ENCODE data around the gene ZBTB37.

The ZBTB37 gene

GRCh38 chr1:173948594-173948993 lies 80.4 kb downstream of the ZBTB37 start:
- H3K4me3 ChIP-seq (replicated peaks; ENCODE audit: low read depth, low read length) = no peak overlapping the region
- no peak for TF ChIP-seq CTCF (IDR thresholded peaks at IDR 0.05; ENCODE audit: low read length, missing control alignments)
- DNase-seq (ENCODE audit: low read depth) = no peak
